ENCODE measurements around the gene TREX2.

DNA sequence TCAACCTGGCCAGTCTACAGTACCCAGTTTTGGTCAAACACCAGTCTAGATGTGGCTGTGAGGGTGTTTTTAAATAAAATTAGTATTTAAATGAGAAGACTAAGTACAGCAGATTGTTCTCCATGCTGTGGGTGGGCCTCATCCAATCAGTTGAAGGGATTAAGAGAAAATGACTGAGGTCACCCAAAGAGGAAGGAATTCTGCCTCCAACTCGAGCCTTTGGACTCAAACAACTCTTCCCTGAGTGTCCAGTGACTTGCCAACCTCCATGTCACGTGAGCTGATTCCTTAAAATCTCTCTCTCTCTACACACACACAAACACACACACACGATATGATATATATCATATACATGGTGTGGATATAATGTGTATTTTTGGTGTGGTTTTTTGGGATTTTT is 10.0 kb downstream of the TREX2 start:
- TF ChIP-seq, protein P1, sequence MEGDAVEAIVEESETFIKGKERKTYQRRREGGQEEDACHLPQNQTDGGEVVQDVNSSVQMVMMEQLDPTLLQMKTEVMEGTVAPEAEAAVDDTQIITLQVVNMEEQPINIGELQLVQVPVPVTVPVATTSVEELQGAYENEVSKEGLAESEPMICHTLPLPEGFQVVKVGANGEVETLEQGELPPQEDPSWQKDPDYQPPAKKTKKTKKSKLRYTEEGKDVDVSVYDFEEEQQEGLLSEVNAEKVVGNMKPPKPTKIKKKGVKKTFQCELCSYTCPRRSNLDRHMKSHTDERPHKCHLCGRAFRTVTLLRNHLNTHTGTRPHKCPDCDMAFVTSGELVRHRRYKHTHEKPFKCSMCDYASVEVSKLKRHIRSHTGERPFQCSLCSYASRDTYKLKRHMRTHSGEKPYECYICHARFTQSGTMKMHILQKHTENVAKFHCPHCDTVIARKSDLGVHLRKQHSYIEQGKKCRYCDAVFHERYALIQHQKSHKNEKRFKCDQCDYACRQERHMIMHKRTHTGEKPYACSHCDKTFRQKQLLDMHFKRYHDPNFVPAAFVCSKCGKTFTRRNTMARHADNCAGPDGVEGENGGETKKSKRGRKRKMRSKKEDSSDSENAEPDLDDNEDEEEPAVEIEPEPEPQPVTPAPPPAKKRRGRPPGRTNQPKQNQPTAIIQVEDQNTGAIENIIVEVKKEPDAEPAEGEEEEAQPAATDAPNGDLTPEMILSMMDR (IDR thresholded peaks at IDR 0.05; ENCODE audit: insufficient read depth, low read length): no peak
- TF ChIP-seq POLR2AphosphoS5 (IDR thresholded peaks at IDR 0.05; ENCODE audit: low read depth): no peak

Measured in HL-60 (cell line).